Measurements from ENCODE around the gene ETV5. TPM values are rescaled to one million over a fixed set of nuclear protein-coding genes. Genes with fewer than 3 reads are reported as not detected.

ETV5 gene
- total and polyA plus RNA-seq, 9 of the 15 experiments (the other 6 are each of a cell fraction or from before 2014, with no cell fraction given), result 9.2 to 25.9 (median 15.9) TPM

DNA sequence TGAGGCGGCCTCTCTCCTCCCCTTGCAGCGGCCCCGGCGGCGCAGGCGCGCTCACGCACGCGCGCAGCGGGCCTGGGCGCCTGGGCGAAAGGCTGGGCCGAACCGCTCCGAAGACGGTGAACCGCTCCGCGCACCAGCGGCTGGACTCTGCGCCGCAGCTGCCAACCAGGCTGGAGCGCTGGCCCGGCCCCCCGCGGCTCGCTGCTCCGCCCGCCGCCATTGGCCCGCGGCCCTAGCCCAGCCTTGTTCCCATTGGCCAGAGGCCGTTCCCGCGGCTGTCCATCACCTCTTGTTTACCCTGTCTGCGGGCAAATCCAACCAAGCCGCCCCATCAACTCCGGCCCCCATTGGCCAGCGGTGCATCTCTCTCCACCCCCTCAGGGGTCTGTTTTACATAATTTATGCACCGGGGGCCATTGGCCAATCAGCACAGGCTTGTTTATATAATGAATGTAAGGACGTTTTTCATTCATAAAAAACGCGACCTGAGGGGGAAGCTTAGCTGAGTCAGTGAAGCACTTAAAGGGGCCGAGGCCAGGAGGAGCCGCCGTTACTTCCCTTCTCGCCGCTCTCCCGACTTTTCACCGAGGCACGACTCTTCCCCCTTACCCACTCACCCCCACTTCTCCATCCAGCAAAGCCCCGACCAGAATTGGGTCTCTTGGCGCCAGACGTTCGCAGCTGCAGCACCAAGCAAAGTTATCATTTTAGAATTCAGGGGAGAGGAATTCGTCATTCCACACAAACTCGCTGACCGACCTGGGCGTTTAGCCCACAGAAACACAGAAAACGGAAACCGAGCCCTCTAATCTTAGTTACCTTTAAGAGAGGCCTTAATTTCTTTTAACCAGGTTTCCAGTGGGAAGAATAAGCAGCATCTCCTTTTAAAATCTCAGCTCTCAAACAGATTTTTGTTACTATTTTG lies at the start of gene ETV5 (continued):
- TF ChIP-seq EGR1 (conservative IDR thresholded peaks at IDR 0.05) (0 out of 2 replicates have a peak, but pooled peaks have one; percentile 19), ZC3H8 (IDR thresholded peaks at IDR 0.05) (no peak), POU5F1 (IDR thresholded peaks at IDR 0.05; ENCODE audit: borderline replicate concordance, low read depth, low read length, partially characterized antibody) (no peak), ARID1B (IDR thresholded peaks at IDR 0.05) (no peak), TFAM (CRISPR knock-in tag; conservative IDR thresholded peaks at IDR 0.05) (no peak), ZNF347 (CRISPR knock-in tag; IDR thresholded peaks at IDR 0.05; ENCODE audit: low read depth) (no peak), NCOA2 (IDR thresholded peaks at IDR 0.05; ENCODE audit: partially characterized antibody in 2 of 2) (no peak), TFE3 (CRISPR knock-in tag; IDR thresholded peaks at IDR 0.05) (no peak), BRF2 (IDR thresholded peaks at IDR 0.05; ENCODE audit: borderline replicate concordance, insufficient read depth, insufficient read length) (no peak), SRSF3 (IDR thresholded peaks at IDR 0.05; ENCODE audit: insufficient read depth, low read length) (no peak), C11orf30 (IDR thresholded peaks at IDR 0.05; ENCODE audit: low read depth) (peak; percentile 73), ZNF444 (CRISPR knock-in tag; IDR thresholded peaks at IDR 0.05) (no peak), ZNF212 (CRISPR knock-in tag; IDR thresholded peaks at IDR 0.05) (no peak), TGIF2 (CRISPR knock-in tag; IDR thresholded peaks at IDR 0.05) (no peak), MAFK (IDR thresholded peaks at IDR 0.05; ENCODE audit: low read length) (peak; percentile 56; the same call in 1 of the 2 replicates), XRCC4 (IDR thresholded peaks at IDR 0.05; ENCODE audit: extremely low read depth, insufficient read depth, insufficient read length) (no peak), DACH1 (IDR thresholded peaks at IDR 0.05; ENCODE audit: partially characterized antibody) (no peak), MTF1 (CRISPR knock-in tag; IDR thresholded peaks at IDR 0.05; ENCODE audit: borderline replicate concordance) (no peak), ESRRB (CRISPR knock-in tag; IDR thresholded peaks at IDR 0.05; ENCODE audit: borderline replicate concordance) (no peak)
- TF ChIP-seq, protein P1, sequence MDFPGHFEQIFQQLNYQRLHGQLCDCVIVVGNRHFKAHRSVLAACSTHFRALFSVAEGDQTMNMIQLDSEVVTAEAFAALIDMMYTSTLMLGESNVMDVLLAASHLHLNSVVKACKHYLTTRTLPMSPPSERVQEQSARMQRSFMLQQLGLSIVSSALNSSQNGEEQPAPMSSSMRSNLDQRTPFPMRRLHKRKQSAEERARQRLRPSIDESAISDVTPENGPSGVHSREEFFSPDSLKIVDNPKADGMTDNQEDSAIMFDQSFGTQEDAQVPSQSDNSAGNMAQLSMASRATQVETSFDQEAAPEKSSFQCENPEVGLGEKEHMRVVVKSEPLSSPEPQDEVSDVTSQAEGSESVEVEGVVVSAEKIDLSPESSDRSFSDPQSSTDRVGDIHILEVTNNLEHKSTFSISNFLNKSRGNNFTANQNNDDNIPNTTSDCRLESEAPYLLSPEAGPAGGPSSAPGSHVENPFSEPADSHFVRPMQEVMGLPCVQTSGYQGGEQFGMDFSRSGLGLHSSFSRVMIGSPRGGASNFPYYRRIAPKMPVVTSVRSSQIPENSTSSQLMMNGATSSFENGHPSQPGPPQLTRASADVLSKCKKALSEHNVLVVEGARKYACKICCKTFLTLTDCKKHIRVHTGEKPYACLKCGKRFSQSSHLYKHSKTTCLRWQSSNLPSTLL (IDR thresholded peaks at IDR 0.05), result no peak

Data from K562 (cell line).